ENCODE measurements around the gene CSRNP2.

- TF ChIP-seq EP300 (IDR thresholded peaks at IDR 0.05) (no peak), CTCF (IDR thresholded peaks at IDR 0.05) (no peak)
These were observed 41.1 kb upstream of the CSRNP2 start for GRCh38 chr12:51124504-51124903.

All from tibial nerve (tissue), 4 donors.